GM19193 (cell line): Measurements from ENCODE around the gene TFF2.

ENCODE experiments used
- POLR2A ChIP-seq: IDR thresholded peaks from 4 replicates; pipeline ENCODE4 v1.6.1; 2011; ENCODE audit not compliant: insufficient read depth, insufficient read length; ENCODE audit errors: extremely low read depth

The TFF2 gene

GRCh38 chr21:42346866-42347600 lies 3.8 kb downstream of the TFF2 start:
- no peak for TF ChIP-seq POLR2A

DNA sequence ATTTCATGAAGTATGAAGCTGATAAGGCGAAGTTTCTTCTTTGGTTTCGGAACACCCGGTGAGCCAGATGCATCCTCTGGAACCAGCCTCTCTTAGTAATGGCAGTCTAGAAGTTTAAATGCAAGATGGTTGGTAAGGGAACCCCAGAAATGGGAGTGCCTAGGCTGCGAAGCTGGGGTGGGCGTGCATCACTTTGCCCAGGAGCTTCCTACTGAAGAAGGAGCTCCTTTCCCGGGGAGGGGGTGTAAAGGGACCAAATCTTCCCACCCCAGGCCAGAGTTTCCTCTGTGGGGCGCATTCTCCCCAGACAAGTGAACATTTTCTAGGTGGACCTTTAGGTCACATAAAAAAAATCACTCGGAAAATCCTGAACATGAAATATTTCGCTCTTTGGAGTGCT lies 4.4 kb downstream of the TFF2 start:
- TF ChIP-seq POLR2A: no peak

DNA sequence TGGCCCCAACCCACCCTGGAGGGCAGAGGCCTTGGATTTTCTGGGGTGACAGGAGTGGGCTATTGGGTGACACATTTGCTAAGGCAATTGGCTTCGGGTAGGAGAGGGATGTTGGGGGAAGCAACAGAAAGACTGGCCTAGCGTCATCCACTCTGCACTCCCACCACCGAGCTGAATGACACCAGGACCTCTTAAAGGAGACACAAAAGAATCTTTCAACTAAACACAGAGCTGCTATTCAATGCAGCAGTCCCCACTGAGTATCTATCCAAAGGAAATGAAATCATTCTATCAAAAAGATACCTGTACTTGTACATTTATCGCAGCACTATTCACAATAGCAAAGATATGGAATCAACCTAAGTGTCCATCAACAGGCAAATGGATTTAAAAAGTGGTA lies 6.2 kb downstream of the TFF2 start:
- no peak for TF ChIP-seq POLR2A

GRCh38 chr21:42343963-42344510 lies 6.8 kb downstream of the TFF2 start:
- no peak for TF ChIP-seq POLR2A

- TF ChIP-seq POLR2A: no peak
Observed at GRCh38 chr21:42343556-42343955, 7.2 kb downstream of the TFF2 start.

DNA sequence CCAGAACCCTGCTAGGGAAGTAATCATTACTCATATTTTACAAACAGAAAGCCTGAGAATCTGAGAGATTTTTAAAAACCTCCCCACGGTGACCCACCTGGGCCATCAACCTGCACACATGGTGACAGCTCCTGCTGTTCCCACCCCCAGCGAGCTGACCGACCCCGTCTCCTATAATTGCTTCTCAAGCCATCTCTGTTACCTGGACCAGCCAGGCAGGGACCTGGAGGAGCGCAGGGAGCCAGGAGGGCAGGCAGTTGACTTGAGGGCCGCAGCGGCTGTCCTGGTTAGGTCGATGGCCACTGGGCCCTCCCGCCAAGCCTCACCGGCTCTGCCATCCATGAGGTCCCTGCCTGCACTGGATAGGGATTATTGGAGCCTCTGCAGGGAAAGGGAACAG lies 7.7 kb downstream of the TFF2 start:
- TF ChIP-seq POLR2A: no peak

DNA sequence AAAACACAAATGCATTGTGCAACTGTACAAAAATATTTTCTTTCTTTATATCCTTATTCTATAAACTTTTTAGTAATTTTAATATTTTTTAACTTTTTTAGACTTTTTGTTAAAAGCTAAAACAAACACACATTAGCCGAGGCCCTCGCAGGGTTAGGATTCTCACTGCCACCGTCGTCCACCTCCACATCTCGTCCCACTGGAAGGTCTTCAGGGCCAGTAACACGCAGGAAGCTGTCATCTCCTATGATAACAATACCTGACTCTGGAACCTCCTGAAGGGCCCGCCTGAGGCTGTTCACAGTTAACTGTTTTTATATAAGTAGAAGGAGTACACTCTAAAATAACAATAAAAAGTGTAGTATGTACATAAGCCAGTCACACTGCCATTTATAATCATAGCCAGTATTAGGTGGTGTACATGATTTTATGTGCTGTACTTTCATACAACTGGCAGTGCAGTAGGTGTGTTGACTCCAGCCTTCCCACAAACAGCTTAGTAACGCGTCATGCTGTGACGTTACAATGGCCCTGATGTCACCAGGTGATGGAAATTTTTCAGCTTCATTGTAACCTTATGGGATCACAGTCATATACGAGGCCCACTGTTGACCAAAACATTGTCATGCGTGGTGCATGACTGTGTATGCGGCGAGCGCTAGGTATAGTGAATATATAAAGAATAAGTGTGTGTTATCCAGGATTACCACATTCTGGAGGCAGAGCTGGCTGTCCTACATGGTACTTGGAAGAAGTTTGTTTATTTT lies 8.8 kb downstream of the TFF2 start:
- TF ChIP-seq POLR2A: no peak

GRCh38 chr21:42340187-42341050 lies 10.4 kb downstream of the TFF2 start:
- TF ChIP-seq POLR2A: no peak

DNA sequence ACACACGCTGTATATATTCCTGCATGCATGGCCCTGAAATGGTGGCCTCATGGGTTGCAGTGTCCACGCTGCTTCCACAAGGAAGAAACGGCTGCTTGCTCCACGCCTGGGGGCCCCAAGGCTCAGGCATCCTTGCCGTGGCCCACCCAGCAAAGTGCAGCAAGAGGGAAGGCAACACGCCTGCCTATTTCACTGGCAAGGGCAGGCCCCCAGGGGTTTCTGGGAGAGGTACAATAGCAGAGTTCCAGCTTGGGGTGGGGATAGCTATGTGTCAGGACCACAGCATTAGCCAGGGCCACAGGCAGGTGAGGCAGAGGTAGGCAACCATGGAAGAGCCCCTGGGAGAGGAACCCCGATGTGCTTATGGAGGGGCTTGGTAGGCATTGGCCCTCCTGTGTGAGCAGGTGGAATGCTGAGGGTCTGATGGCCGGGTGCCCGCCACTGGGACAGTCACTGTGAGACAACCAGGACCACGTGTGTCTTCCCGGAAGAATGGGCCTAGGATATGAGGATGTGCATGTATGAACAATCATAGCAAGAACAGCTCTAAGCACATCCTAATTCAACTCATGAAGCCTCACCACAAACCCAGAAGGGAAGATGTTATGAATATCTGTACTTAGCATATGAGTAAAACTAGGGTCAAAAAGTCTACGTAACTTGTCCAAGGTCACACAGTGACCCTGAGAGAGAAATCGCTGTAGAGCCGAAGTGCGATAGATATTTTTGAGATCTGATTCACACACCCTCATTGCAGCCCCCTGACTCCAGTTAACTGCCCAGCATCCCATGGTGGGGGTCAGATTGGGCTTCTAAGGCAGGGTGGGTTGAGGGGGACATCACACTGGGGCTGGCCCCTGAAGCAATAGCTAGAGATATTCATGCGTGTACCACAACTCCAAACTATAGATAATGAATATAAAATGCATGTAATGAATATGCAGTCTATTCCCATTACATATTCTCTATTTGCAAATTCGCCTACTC lies 11.8 kb downstream of the TFF2 start:
- no peak for TF ChIP-seq POLR2A

GRCh38 chr21:42337830-42338728 lies 12.7 kb downstream of the TFF2 start:
- no peak for TF ChIP-seq POLR2A

DNA sequence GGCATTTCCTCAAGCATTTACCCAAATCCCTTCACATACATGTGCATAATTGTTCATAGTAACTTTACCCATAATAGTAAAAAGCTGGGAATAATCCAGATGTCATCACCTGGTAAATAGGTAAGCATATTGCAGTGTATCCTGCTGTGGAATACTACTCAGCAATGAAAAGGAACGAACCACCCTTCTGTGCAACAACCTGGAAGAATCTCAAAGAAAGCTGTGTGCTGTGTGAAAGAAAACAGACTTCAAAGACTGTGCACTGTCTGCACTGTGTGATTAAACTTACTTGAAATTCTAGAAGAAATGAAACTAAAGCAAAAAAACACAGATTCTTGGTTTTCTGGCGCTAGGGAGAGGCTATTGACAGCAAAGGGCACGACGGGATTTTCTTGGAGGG lies 13.5 kb downstream of the TFF2 start:
- TF ChIP-seq POLR2A: no peak

DNA sequence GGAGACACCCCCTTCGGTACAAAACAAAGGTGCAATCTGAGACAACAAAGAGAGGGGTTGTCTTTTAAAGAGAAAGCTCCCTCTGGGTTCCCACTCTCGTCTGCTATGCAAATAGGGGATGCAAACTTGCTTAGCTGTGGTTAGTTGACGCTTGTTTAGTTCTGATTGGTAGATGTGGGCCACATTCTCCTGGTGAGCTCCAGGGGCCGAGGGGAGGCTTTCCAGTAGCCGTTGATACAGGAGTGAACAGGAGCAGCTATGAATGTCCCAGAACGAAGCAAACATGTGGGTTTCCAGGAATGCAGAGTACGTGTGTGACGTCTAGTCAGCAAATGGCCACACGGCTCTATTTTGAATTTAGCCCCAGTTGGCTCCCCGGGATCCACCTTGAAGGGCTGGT lies 14.7 kb downstream of the TFF2 start:
- TF ChIP-seq POLR2A: no peak

GRCh38 chr21:42332557-42333317 lies 18.1 kb downstream of the TFF2 start:
- no peak for TF ChIP-seq POLR2A

GRCh38 chr21:42331660-42332059 lies 19.1 kb downstream of the TFF2 start:
- no peak for TF ChIP-seq POLR2A
